H1 (cell line): ENCODE results near the gene LRTM2. TPM values are rescaled to one million over a fixed set of nuclear protein-coding genes. Genes with fewer than 3 reads are reported as not detected.

Experiments used
- SP2 ChIP-seq: IDR thresholded peaks from 2 replicates; pipeline ENCODE4 v1.6.1; 2012; ENCODE audit warnings: mild to moderate bottlenecking, low read length, inconsistent platforms
- polyA plus RNA-seq, 7 experiments: library from polyadenylated mRNA; depleted of rRNA in 3 of 7; stranded (reverse) in 5 of 7; unstranded in 2 of 7; fragments of >200 nt in 5 of 7; fragments of 200-250 nt in 2 of 7; gene quantifications; 1 replicate in 5 of 7; 2 replicates in 1 of 7; 4 replicates in 1 of 7; pipeline versions ENCODE4 v1.2.1 to v1.2.3, GENCODE V29; 2011 to 2013; ENCODE audit warnings: missing spikeins in 2 of 7, mixed read lengths in 2 of 7
- total RNA-seq: library from RNA; stranded (reverse); fragmentation: NEBNext Ultra II Directional; extraction: Animal tissue kit (Norgen Biotek cat#: 25700); gene quantifications from 2 replicates; pipeline ENCODE4 v1.2.1, GENCODE V29; 2021

Gene LRTM2
- total and polyA plus RNA-seq, 2 of the 8 experiments (the other 6 are each of a cell fraction or from before 2014, with no cell fraction given): 0.06 TPM; not detected in 1

GRCh38 chr12:1864456-1864855 lies 44.1 kb downstream of the LRTM2 start (continued):
- TF ChIP-seq SP2: no peak
